ENCODE measurements around the gene ZBTB7A.

Gene ZBTB7A

GRCh38 chr19:4034048-4035017, 32.4 kb downstream of the ZBTB7A start:
- H3K4me1 ChIP-seq (ENCODE audit: control insufficient read depth in 2 of 2, insufficient read depth in 1 of 2, low read depth in 1 of 2, low read length in 2 of 2), result no peaks in the 10 kb centered on the region
- no peak for DNase-seq (ENCODE audit: low spot score)
- H2BK5ac ChIP-seq (ENCODE audit: low read length), result no peak overlapping the region
- peak overlapping the region; percentile 44 for H3K9ac ChIP-seq (ENCODE audit: low read depth, low read length, poor library complexity)
- H3K79me1 ChIP-seq (ENCODE audit: low read depth, low read length), result peaks cover 9% of the 10 kb centered on the region
- no peak overlapping the region for H3K4ac ChIP-seq (ENCODE audit: low read length)
- no peak overlapping the region for H2BK120ac ChIP-seq (ENCODE audit: low read depth, low read length)
- H2AK5ac ChIP-seq (ENCODE audit: low read depth, low read length), result no peak overlapping the region
- H3K9me3 ChIP-seq (replicated peaks in 1 of 2; ENCODE audit: control insufficient read depth in 2 of 2, insufficient read depth in 1 of 2, low read depth in 1 of 2, low read length in 2 of 2), result peaks cover 6 to 8% of the 10 kb centered on the region in 2 donors
- H3K4me2 ChIP-seq (ENCODE audit: insufficient read depth, low read length, poor library complexity, severe bottlenecking), result no peak overlapping the region
- no peak overlapping the region for H2BK12ac ChIP-seq (ENCODE audit: low read length)
- no peak overlapping the region for H3K18ac ChIP-seq (ENCODE audit: low read length)
- H3K36me3 ChIP-seq (replicated peaks in 1 of 2; ENCODE audit: control insufficient read depth in 2 of 2, insufficient read depth in 2 of 2, low read length in 2 of 2), result peaks cover 43 to 76% of the 10 kb centered on the region in 2 donors
- H2AFZ ChIP-seq (ENCODE audit: low read length), result no peak overlapping the region
- no peak overlapping the region for H3K4me3 ChIP-seq (ENCODE audit: low read length in 2 of 2)
- no peak overlapping the region for H3K14ac ChIP-seq (ENCODE audit: low read length)
- H3K23ac ChIP-seq (ENCODE audit: low read depth, low read length, poor library complexity), result peak overlapping the region; percentile 31
- no peak overlapping the region for H2BK15ac ChIP-seq (ENCODE audit: low read length)
- no peak overlapping the region for H3K27ac ChIP-seq (replicated peaks; ENCODE audit: low read length)
- H4K8ac ChIP-seq (ENCODE audit: low read depth, low read length), result no peak overlapping the region
- no CpG with 5 or more reads among the region's 34 CpGs for WGBS, 2 donors (ENCODE audit: extremely low coverage in 2 of 2, insufficient read length in 2 of 2, insufficient replicate concordance in 1 of 2)
- H3K27me3 ChIP-seq (ENCODE audit: control insufficient read depth in 3 of 3, insufficient read depth in 3 of 3, low read depth in 1 of 3, low read length in 3 of 3), result peaks cover 0 to 2% (median 0%) of the 10 kb centered on the region in 3 experiments
- H4K91ac ChIP-seq (ENCODE audit: low read depth, low read length, poor library complexity), result no peak overlapping the region

- Histone ChIP-seq H2BK15ac (ENCODE audit: low read length) (no peak overlapping the region), H3K23ac (ENCODE audit: low read depth, low read length, poor library complexity) (no peak overlapping the region), H2BK120ac (ENCODE audit: low read depth, low read length) (no peak overlapping the region), H3K4me3 (ENCODE audit: low read length in 2 of 2) (no peak overlapping the region), H3K4me1 (ENCODE audit: control insufficient read depth in 2 of 2, insufficient read depth in 1 of 2, low read depth in 1 of 2, low read length in 2 of 2) (no peaks in the 10 kb centered on the region), H4K91ac (ENCODE audit: low read depth, low read length, poor library complexity) (no peak overlapping the region), H3K14ac (ENCODE audit: low read length) (no peak overlapping the region), H2AFZ (ENCODE audit: low read length) (no peak overlapping the region), H3K79me1 (ENCODE audit: low read depth, low read length) (peaks cover 9% of the 10 kb centered on the region), H3K27ac (replicated peaks; ENCODE audit: low read length) (no peak overlapping the region), H3K27me3 (ENCODE audit: control insufficient read depth in 3 of 3, insufficient read depth in 3 of 3, low read depth in 1 of 3, low read length in 3 of 3) (peaks cover 0 to 2% (median 0%) of the 10 kb centered on the region in 3 experiments), H2BK12ac (ENCODE audit: low read length) (no peak overlapping the region), H3K36me3 (replicated peaks in 1 of 2; ENCODE audit: control insufficient read depth in 2 of 2, insufficient read depth in 2 of 2, low read length in 2 of 2) (peaks cover 46 to 86% of the 10 kb centered on the region in 2 donors), H2BK5ac (ENCODE audit: low read length) (no peak overlapping the region), H3K9ac (ENCODE audit: low read depth, low read length, poor library complexity) (peak overlapping the region; percentile 2), H3K18ac (ENCODE audit: low read length) (no peak overlapping the region), H3K4ac (ENCODE audit: low read length) (no peak overlapping the region), H3K9me3 (replicated peaks in 1 of 2; ENCODE audit: control insufficient read depth in 2 of 2, insufficient read depth in 1 of 2, low read depth in 1 of 2, low read length in 2 of 2) (peaks cover 6 to 8% of the 10 kb centered on the region in 2 donors), H3K4me2 (ENCODE audit: insufficient read depth, low read length, poor library complexity, severe bottlenecking) (no peak overlapping the region), H4K8ac (ENCODE audit: low read depth, low read length) (no peak overlapping the region), H2AK5ac (ENCODE audit: low read depth, low read length) (no peak overlapping the region)
- no CpG with 5 or more reads among the region's 63 CpGs for WGBS, 2 donors (ENCODE audit: extremely low coverage in 2 of 2, insufficient read length in 2 of 2, insufficient replicate concordance in 1 of 2)
- DNase-seq (ENCODE audit: low spot score), result no peak
Observed at GRCh38 chr19:4033028-4033956, 33.4 kb downstream of the ZBTB7A start.

GRCh38 chr19:4032436-4032835, 34.3 kb downstream of the ZBTB7A start:
- Histone ChIP-seq H3K27ac (replicated peaks; ENCODE audit: low read length) (no peak overlapping the region), H4K91ac (ENCODE audit: low read depth, low read length, poor library complexity) (no peak overlapping the region), H2BK12ac (ENCODE audit: low read length) (no peak overlapping the region), H2AFZ (ENCODE audit: low read length) (no peak overlapping the region), H2BK120ac (ENCODE audit: low read depth, low read length) (no peak overlapping the region), H3K23ac (ENCODE audit: low read depth, low read length, poor library complexity) (peak overlapping the region; percentile 55), H3K18ac (ENCODE audit: low read length) (no peak overlapping the region), H3K9me3 (replicated peaks in 1 of 2; ENCODE audit: control insufficient read depth in 2 of 2, insufficient read depth in 1 of 2, low read depth in 1 of 2, low read length in 2 of 2) (peaks cover 6 to 8% of the 10 kb centered on the region in 2 donors), H3K79me1 (ENCODE audit: low read depth, low read length) (peaks cover 12% of the 10 kb centered on the region), H3K4ac (ENCODE audit: low read length) (no peak overlapping the region), H2BK5ac (ENCODE audit: low read length) (no peak overlapping the region), H2AK5ac (ENCODE audit: low read depth, low read length) (no peak overlapping the region), H3K9ac (ENCODE audit: low read depth, low read length, poor library complexity) (peak overlapping the region; percentile 21), H3K27me3 (ENCODE audit: control insufficient read depth in 3 of 3, insufficient read depth in 3 of 3, low read depth in 1 of 3, low read length in 3 of 3) (peaks cover 0 to 2% (median 0%) of the 10 kb centered on the region in 3 experiments), H3K36me3 (replicated peaks in 1 of 2; ENCODE audit: control insufficient read depth in 2 of 2, insufficient read depth in 2 of 2, low read length in 2 of 2) (peaks cover 46 to 89% of the 10 kb centered on the region in 2 donors), H2BK15ac (ENCODE audit: low read length) (no peak overlapping the region), H3K14ac (ENCODE audit: low read length) (no peak overlapping the region), H3K4me1 (ENCODE audit: control insufficient read depth in 2 of 2, insufficient read depth in 1 of 2, low read depth in 1 of 2, low read length in 2 of 2) (no peaks in the 10 kb centered on the region), H4K8ac (ENCODE audit: low read depth, low read length) (no peak overlapping the region), H3K4me2 (ENCODE audit: insufficient read depth, low read length, poor library complexity, severe bottlenecking) (no peak overlapping the region), H3K4me3 (ENCODE audit: low read length in 2 of 2) (no peak overlapping the region)
- DNase-seq (ENCODE audit: low spot score), result no peak
- no CpG with 5 or more reads among the region's 16 CpGs for WGBS, 2 donors (ENCODE audit: extremely low coverage in 2 of 2, insufficient read length in 2 of 2, insufficient replicate concordance in 1 of 2)
